Astrocyte of the hippocampus (primary cell): ENCODE results near the gene STX2.

Source experiments
- DNase-seq: peaks from one replicate; pipeline ENCODE4 v3.0.0; 2011; ENCODE audit warnings: low read depth, low spot score

STX2 gene

DNA sequence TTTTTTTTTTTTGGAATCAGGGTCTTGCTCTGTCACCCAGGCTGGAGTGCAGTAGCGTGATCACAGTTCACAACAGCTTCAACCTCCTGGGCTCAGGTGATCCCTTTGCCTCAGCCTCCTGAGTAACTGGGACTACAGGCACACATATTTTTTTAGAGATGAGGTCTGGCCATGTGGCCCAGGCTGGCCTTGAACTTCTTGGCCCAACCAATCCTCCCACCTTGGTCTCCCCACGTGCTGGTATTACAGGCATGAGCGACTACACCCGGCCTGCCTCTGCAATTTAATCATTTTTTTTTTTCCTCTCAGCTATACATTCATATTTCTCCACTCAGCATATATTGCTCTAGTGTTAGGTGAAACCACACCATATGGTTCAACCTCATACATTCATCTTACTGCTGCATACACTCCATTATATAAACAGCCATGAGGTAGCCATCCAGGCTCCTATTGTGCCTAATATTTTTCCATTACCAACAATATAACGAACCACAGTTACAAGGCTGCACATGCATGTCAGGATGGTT, 7.1 kb downstream of the STX2 start:
- no peak for DNase-seq

DNA sequence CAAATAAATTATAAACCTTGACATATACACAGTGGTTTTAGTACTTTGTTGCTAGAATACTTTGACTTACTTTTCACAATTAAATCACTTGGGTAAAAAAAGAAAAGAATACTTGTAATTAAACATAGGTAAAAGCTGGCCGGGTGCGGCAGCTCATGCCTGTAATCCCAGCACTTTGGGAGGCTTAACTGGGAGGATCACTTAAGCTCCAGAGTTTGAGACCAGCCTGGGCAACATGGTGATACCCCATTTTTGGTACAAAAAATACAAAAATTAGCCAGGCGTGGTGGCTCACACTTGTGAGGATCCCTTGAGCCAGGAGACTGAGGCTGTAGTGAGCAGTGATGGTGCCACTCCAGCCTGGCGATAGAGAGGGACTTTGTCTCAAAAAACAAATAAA, 7.8 kb downstream of the STX2 start:
- DNase-seq: no peak

DNA sequence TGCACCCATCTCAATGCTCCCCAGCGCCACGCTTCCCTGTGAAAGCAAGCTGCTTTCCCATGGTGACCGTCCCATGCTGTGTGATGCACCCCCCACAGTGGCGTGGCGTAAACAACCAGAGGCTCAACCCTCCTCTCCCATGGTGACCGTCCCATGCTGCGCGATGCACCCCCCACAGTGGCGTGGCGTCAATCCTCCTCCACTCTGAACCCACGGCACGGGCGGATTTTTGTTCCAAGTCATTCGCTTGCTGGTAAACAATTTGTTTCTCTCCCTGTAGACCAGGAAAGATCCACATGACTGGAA, 8.9 kb downstream of the STX2 start:
- DNase-seq: no peak

DNA sequence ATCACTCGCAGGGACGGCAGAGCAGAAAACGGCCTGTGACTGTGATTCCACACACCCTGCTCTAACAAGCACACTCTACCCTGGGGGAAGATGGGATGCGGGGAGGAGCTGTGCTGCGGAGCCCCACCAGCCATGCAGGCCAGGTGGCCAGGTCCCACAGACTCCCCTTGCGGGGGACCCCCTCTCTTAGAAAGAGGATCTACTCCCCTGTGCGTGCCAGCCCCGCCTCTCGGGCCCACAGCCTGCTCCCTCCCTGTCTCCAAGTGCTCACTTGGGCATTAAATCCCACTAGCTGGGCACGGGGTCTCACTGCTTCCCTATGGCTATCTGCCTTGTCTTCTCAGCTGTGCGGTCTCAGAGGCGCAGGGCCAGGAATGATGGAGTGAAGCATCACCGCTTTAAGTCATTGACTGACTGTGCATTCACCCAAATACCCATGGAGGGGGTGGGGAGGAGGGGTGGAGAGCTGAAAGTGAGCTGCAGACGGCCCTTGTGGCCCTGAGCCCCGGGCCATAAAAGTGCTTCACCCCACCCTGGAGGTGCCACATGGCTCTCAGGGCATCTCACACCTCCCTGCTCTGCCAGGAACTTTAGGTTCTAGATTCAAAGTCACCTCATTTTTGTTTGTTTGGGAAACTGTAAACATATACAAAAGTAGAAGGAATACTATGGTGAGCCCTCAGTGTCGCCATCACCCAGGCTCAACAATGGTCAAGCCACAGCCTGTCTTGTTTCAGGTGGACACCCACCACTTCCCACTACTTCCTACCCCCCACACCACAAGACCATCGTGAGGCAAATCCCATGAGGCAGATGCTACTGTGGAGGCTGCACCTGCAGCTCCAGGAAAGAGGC, 9.4 kb downstream of the STX2 start:
- DNase-seq: no peak

DNA sequence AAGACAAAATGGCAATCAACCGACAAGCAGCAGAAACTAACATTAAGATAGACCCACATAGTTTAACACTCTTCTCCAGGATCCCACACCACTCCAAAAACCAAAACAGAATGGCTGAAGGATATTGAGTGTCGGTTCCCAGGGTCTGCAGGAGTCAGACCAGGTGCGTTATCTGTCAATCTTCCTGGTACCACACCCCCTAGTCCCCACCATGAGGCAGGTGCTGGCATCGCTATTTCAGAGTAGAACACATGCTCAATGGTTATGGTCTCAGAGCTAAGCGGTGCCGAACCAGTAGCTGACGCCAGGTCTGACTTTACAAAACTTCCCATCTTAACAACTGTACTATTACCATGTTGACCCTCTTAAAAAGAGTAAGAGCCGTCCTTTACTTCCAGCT, 10.2 kb downstream of the STX2 start:
- DNase-seq: no peak

DNA sequence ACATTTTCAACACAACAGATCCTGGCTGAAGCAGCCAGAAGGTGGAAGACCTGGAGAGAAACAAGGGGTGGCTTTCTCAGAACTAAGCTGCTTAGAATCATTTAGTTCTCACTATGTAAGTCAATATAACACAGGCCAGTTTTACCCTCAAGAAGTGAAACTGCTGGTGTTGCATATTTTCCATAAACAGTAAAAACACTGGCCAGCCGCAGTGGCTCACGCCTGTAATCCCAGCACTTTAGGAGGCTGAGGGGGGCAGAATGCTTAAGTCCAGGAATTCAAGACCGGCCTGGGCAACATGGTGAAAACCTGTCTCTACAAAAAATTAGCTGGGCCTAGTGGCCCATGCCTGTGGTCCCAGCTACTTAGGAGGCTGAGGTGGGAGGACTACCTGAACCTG, 11.6 kb downstream of the STX2 start:
- DNase-seq: no peak

DNA sequence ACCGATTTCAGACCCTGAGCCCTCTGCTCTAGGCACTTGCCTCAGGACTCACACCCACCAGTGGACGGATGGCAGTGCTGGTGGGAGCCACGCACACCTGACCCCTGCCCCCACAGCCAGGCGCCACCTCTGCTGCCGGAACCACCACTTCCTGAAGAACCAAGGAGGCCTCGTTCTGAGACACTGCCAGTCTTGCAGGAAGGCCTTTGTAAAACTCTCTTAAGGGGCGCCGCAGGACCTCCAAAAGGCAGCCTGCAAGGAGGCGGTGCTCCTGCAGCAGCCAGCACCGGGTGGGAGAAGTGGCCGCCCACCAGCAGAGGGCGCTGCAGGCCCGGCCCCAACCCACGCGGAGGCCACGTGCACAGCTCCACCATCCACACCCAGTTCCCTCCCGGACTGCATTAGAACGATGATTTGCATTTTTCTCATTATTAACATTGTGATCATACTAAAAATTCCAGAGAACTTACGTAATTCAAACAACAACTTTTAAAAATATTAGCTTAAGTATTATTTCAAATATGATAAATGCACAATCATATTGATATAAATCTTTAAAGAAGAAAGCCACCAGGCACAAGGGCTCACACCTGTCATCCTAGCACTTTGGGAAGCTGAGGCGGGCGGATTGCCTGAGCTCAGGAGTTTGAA, 12.8 kb downstream of the STX2 start:
- DNase-seq: peak; percentile 54

DNA sequence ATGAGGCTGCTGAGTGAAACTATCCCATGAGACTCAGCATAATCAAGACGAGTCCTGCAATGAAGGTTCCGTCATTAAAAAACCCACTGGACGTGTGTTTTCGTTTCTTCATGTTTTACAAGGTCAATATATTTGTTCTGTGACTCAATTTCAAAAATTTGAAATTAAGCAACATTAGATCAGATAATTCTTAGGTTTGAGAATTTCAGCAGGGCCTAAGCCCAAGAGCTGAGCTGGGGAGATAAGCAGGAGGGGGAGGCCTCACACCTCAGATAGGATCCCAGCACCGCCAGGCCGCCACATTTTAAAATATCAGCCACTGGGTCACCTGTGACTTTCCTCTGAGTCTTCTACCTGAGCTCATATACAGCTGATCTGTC, 13.3 kb downstream of the STX2 start:
- DNase-seq: no peak

DNA sequence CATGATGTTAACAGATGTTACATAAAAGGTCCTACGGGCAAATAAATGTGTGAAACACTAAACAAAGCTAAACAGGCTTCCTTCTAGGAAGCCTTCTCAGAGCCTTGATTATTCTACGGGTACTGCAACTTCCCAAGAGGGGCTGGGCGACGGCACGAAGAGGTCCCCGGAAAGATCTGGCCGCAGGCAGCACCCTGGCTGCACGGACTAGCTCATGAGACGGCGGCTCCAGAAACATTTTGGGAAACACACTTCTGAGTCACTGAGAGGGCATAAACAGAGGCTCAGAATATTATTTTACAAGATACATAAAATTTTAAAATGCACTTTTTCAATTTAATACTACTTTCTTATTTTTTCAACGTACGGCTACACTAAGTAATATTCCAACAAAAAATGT, 19.4 kb downstream of the STX2 start:
- DNase-seq: no peak

DNA sequence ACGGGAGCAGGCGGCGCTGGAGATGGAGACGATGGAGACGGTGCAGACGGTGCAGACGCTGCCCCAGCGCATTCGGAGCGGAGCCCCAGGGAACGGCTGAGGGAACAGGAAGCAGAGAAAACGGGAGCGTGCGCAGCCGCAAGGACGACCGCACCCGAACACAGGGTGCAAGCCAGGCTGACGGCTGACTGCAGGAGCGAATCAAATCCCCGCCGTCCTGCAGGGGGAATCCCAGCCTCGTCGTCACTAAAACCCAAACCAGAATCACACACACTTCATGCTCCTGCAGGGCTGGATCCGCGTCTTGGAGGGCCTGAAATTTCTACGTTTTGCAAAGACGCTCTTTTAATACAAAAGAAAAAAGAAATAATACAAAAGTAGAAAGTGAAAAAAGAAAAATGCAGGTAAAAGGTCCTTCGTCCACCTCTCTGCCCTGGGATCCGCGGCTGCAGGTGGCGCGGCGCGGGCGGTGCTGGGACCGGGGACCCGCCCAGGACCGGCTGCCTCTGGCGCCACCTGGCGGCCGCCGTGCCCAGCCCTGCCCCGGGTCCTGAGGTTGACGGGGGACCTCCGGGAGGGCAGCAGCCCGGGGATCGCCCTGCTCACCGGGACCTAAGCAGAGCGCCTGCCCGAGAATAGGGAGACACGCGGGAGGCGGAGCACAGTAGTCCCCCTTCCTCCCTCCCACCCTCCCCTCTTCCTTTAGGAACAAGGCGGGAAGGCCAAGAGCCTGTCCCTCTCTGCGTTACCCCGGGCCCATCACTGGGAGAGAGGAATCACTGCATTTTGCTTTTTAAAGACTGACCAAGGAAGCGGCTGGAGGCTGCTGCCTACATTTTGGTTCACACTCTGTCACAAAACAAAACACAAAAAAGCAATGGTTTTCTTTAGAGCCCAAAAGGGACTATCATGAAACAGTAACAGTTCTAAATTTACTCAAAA, 20.1 kb downstream of the STX2 start:
- DNase-seq: peak; percentile 76

DNA sequence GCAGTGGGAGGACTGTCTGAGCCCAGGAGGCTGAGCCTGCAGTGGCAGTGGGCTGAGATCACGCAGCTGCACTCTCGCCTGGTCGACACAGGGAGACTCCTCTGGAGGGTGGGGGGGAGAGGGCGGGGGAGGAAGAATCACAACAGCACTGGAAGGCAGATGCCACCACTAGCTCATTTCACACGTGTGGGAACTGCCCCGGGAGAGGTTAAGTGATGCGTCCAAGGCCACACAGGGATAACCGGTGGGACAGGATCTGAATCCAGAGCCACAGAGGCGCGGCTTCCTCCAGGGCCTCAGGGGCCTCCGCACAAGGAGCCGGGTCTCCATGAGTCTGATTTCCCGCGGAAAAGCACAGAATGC, 20.8 kb downstream of the STX2 start:
- DNase-seq: no peak

DNA sequence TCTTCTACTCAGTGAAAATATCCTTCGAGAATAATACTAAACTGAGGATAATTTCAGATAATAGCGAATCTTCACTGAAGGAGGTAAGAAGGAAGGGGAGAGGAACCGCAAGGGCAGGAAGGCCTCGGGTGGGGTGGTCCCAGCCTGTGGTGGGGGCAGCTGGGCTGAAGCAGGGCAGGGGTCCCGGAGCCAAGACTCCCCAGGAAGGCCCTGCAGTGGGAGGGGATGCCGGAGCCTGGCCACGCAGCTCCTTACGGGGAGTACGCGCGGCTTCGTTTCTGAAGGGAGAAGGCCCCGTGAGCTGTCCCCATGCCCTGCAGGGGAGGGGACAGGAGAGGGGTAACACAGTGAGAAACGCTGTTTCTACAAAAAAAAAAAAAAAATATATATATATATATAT, 21.2 kb downstream of the STX2 start:
- no peak for DNase-seq

DNA sequence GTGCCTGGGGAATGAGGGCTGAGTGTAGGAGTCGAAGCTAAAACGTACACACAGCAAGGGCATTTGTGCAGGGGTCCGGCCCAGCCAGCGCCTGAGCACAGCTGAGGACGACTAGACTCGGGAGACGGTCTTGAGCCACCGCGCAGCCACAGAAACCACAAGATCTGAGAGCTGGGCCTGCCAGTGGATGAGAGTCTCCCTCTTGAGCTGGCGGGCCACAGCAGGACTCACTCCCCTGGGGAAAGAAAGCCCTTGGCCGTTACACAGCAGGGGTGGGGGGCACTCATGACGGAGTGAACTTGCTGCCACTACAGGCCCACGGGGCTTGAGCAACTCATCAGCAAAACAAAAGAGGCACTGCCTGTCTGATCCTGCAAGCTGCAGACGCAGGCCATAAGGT, 23.0 kb downstream of the STX2 start:
- DNase-seq: no peak

DNA sequence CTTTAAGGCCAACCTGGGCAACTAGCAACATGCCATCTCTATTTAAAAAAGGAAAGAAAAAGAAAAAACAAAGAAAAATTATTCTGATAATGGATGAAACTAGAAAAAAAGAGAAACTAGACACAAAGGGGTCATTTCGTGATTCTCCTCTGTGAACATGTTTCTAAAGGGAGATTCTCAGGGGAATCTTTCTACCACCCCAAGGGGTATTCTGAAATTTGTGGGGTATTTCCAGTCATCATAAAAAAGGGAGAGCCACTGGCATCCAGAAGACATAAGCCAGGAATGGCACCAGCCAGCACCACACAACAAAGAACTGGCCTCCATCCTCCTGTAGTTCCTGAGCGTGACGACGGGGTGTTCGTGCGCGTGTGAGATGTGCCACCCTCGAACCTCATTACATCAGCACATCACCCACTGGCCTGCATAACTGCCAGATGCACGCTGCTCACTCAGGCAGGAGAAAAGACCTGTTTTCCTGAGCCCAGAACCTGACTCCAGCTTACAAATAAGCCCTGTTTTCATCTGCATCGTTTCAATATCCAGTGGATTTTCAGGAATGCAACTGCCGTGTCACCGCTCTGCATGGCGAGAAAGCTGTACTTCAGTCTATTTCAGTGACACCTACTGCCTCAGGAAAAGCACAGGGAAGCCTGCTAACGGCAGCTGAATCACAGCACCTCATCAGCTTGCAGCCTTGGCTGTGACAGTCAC, 23.9 kb downstream of the STX2 start:
- DNase-seq: peak; percentile 60

DNA sequence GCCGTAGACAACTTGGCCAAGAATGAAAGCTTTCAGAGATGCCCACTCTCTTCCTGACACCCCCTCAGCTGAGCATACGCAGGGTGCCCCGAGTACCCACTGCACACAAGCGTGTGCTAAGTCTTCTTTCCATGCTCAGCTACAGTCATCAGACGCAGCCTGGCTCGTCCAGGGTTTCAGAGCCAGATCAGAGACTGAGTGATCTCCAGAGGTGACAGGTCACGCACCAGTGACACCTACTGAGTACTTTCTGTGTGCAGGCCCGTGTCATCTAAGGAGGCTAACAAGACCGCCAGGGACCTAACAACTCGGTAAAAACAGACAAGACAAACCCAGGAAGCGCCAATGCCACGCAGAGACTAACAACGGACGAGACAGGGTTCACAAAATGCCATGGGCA, 25.1 kb downstream of the STX2 start:
- no peak for DNase-seq

DNA sequence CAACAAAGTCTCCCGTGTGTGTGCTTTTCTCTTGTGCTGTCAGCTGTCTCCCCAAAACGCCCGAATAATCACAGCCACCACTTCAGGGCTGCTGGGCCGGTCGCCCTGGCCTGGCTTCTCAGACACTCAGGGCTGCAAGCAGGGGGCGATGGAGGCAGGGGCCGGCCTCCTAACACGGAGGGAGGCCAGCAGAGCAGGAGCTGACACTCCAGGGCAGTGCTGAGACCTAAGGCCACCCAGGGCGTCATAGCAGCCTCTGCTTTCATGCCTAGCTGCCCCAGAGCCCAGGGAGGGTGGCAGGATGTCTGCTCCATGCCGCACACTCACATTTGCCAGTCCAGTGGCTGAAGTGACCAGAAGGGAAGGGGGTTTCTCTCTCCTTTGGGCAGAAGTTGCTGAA, 25.6 kb downstream of the STX2 start:
- DNase-seq: no peak

DNA sequence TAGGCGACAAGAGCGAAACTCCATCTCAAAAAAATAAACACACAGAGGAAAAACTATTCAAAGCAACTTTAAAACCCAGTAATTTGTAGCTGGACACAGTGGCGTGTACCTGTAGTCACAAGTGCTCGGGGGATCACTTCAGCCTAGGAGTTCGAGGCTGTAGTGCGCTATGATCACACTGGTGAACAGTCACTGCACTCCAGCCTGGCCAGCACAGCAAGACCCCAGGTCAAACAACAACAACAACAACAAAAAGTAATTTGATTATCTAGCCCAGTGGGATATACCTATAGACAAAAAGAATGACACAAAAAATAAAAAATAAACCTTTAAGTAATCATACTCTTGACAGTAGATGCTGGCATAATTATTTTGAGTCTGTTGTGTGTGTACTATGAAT, 29.3 kb downstream of the STX2 start:
- no peak for DNase-seq

DNA sequence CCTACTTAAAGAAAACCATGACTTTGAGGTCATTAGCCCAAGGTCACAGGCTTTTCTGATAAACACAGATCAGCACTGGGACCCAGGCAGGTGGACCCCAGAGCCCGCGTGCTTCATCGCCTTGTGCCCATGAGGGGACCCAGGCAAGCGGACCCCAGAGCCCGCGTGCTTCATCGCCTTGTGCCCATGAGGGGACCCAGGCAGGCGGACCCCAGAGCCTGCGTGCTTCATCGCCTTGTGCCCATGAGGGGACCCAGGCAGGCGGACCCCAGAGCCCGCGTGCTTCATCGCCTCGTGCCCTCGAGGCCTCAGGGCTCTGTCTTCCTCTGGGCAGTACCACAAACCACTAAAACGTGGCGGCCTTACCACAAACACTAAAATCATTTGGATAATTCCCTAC, 31.7 kb downstream of the STX2 start:
- DNase-seq: no peak

DNA sequence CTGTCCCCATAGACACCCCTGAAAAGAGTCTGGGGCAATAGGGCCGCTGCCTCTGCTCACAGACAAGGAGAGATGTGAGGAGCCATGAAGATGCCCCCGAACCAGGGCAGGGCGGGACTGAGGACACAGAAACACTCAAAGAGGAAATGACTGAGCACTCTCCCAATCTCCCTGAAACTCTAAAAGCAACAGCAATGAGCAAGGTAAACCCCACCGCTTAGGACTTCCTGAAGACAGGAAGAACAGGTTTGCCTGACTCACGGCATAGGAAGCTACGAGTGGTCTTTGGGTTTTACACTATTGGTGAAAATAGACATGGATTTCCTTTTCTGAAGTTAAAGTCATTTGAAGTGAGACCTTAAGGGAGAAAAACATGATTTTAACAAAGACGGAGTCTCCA, 32.5 kb downstream of the STX2 start:
- no peak for DNase-seq

DNA sequence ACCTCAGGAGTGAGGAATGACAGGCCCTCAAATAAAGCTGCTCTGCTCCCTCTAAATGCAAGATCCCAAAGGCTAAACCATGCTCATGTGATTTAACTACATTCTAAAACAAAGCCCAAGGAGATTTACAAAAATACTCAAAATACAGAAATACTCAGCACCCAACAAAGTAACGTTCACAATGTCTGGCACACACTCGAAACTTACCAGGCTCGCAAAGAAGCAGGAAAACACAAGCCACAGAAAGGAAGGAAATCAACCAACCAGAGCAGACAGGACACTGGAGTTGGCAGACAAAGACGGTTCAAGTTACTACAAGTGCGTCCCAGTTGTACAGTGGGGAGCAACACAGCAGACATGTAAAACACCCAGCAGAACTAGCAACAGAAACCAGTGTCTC, 33.4 kb downstream of the STX2 start:
- DNase-seq: no peak

DNA sequence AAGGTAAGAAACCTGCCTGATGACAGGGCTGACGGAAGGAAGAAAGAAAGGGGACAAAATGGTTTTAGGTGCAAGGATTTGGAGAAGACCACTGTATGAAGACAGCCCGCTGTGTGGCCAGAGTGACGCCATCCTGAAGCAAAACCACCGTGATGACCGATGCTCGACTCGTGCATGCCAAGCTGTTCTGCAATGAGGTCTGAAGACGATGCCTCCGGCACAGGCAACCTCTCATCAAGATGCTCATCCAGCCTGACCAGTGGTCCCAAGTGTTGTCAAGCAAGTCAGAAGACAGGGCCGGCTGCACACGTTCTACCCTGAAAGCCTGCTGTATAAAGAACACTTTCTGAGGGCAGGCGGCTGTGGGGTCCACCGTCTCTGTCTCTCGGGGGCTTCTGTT, 34.8 kb downstream of the STX2 start:
- no peak for DNase-seq

DNA sequence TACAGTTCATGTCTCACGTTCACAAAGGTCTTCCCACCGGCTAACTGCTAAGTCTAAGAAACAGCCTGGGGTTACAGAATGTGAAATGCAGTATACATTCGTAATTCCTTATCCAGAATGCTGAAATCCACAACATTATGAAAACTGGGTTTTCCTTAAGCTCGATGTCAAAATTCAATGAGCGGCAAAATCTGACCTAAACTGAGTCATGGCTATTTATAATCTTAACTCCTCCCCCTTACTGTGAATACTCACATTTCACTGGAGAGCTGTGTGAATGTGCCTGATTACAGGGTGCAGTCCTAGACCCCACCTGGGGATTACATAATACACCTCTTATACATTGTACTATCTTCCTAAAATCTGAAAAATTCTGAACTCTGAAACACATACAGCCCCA, 35.3 kb downstream of the STX2 start:
- DNase-seq: no peak
